ENCODE measurements around the gene KCNK1.
"Not testable (repeated sequence)": the region's sequence is repeated elsewhere in the genome, so short reads cannot be mapped to it uniquely, and the experiment has no call there.

Gene KCNK1

DNA sequence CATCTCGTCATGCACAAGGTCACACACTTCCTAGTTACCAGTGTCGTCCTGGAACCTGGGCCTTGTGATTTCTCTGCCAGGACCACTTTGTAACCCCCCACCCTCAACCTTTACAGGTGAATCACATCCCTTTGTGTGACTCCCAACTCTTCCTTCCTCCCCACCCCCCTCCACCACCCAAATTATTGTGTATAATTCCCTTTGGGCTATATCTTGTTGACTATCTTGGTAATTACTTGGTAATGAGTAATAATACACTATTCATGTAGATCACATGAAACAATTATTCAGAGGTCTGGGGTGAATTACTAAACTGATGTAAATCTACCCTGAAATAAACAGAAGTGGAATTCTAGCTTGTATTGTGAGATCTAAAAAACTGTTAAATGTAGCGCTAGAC is 1.7 kb downstream of the KCNK1 start:
- no peak for DNase-seq (ENCODE audit: low read depth)
- TF ChIP-seq, protein P1, sequence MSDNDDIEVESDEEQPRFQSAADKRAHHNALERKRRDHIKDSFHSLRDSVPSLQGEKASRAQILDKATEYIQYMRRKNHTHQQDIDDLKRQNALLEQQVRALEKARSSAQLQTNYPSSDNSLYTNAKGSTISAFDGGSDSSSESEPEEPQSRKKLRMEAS (IDR thresholded peaks at IDR 0.05; ENCODE audit: low read depth, low read length), result no peak
- no peak for TF ChIP-seq MYC (IDR thresholded peaks at IDR 0.05; ENCODE audit: low read depth, low read length)
- TF ChIP-seq, protein P2, sequence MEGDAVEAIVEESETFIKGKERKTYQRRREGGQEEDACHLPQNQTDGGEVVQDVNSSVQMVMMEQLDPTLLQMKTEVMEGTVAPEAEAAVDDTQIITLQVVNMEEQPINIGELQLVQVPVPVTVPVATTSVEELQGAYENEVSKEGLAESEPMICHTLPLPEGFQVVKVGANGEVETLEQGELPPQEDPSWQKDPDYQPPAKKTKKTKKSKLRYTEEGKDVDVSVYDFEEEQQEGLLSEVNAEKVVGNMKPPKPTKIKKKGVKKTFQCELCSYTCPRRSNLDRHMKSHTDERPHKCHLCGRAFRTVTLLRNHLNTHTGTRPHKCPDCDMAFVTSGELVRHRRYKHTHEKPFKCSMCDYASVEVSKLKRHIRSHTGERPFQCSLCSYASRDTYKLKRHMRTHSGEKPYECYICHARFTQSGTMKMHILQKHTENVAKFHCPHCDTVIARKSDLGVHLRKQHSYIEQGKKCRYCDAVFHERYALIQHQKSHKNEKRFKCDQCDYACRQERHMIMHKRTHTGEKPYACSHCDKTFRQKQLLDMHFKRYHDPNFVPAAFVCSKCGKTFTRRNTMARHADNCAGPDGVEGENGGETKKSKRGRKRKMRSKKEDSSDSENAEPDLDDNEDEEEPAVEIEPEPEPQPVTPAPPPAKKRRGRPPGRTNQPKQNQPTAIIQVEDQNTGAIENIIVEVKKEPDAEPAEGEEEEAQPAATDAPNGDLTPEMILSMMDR (IDR thresholded peaks at IDR 0.05; ENCODE audit: low read depth, low read length), result no peak
- no peak for TF ChIP-seq POLR2A (IDR thresholded peaks at IDR 0.05; ENCODE audit: extremely low read depth, insufficient read length)

DNA sequence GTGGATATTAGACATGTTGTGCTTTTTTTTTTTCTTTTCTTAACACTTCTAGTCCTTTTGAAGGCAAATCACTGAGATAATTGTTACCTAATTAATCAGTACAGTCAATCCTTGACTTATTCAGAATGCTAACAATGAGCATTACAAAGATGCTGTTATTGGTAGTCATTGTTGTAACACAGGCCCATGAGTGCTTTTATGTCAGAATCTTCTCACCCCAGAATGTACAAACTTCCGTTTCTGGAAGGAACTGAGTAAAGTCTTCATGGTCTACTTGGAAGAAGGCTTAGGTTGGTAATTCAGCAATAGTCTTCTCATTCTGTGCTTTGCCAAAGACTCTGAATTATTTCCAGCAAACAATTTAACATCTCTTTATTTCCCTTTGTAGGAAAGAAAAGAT is 3.1 kb downstream of the KCNK1 start:
- TF ChIP-seq POLR2A (IDR thresholded peaks at IDR 0.05; ENCODE audit: extremely low read depth, insufficient read length) (no peak), MYC (IDR thresholded peaks at IDR 0.05; ENCODE audit: low read depth, low read length) (no peak)
- TF ChIP-seq, protein P2 (IDR thresholded peaks at IDR 0.05; ENCODE audit: low read depth, low read length), result no peak
- TF ChIP-seq, protein P1 (IDR thresholded peaks at IDR 0.05; ENCODE audit: low read depth, low read length), result no peak
- no peak overlapping the region for H3K4me3 ChIP-seq (ENCODE audit: low read depth, low read length)
- no peak for DNase-seq (ENCODE audit: low read depth)

More for the DNA sequence above, 1.7 kb downstream of the KCNK1 start:
- H3K4me3 ChIP-seq (ENCODE audit: low read depth, low read length), result no peak overlapping the region

DNA sequence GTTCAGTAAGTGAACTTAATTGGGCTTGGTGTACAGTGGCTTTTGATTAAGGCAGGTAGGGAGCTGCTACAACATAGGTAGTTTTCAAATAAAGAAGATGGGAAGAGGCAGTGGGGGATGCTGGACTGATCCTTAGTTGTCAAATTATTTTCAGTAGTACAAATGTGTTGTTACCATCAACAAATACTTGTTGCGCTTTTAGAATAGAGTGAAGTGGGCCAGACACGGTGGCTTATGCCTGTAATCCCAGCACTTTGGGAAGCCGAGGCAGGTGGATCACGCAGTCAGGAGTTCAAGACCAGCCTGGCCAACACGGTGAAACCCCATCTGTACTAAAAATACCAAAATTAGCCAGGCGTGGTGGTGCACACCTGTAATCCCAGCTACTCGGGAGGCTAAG is 5.5 kb downstream of the KCNK1 start:
- H3K4me3 ChIP-seq (ENCODE audit: low read depth, low read length); DNase-seq (ENCODE audit: low read depth): not testable (repeated sequence)

DNA sequence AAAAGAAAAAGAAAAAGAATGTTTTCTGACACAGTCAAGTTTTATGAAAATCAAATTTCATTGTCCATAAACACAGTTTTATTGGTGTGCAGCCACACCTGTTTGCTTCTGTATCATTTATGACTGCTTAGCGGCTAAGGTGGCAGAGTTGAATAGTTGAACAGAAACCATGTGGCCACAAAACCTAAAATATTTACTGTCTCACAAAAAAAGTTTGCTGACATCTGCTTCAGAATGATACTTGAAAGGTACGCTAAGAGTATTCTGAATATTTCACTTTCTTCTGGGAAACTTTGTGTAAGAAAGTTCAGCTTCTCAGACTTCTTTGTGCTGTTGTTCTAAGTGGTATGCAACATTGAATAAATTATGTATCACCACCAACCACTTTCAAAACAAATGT is 6.2 kb downstream of the KCNK1 start:
- H3K4me3 ChIP-seq (ENCODE audit: low read depth, low read length), result no peak overlapping the region
- TF ChIP-seq POLR2A (IDR thresholded peaks at IDR 0.05; ENCODE audit: extremely low read depth, insufficient read length) (no peak), MYC (IDR thresholded peaks at IDR 0.05; ENCODE audit: low read depth, low read length) (no peak)
- TF ChIP-seq, protein P1 (IDR thresholded peaks at IDR 0.05; ENCODE audit: low read depth, low read length), result no peak
- TF ChIP-seq, protein P2 (IDR thresholded peaks at IDR 0.05; ENCODE audit: low read depth, low read length), result no peak
- DNase-seq (ENCODE audit: low read depth), result no peak

DNA sequence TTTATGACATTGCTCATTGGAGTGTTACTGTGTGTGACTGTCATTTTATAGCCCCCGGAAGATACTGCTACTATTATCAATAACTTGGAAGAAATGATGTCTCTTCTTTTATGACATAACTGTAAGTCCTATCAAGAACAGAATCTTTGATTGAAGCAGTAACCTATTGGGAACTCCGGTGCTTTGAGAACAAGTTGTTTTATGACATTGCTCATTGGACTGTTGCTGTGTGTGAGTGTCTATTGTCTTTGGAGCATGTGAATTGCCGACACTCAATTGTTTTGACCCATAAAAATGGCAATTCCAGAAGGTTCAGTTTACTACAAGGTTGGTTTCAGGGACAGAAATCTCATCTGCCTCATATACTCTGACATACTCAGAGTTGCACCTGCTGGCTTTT is 8.0 kb downstream of the KCNK1 start:
- H3K4me3 ChIP-seq (ENCODE audit: low read depth, low read length), result no peak overlapping the region
- DNase-seq (ENCODE audit: low read depth), result no peak
- TF ChIP-seq, protein P2 (IDR thresholded peaks at IDR 0.05; ENCODE audit: low read depth, low read length), result no peak
- TF ChIP-seq, protein P1 (IDR thresholded peaks at IDR 0.05; ENCODE audit: low read depth, low read length), result no peak
- TF ChIP-seq MYC (IDR thresholded peaks at IDR 0.05; ENCODE audit: low read depth, low read length), result no peak
- TF ChIP-seq POLR2A (IDR thresholded peaks at IDR 0.05; ENCODE audit: extremely low read depth, insufficient read length), result no peak

DNA sequence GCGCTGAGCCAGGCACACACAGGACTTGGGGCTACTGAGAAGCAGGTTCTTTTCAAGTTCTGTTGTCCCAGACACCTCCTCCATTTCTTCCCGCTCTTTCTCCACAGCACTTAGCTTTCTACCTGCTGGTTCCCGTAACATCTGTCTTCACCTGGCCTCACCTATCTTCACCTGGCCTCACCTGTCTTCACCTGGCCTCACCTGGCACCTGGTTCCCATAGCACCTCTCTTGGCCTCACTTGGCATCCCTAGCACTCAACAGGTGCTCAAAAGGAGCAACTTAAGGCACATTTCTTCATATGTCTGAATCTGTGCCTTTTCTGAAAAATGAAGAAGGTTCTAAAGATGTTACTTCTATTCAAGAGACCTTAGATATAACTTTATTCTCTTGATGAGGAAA is 10.4 kb downstream of the KCNK1 start:
- TF ChIP-seq, protein P2 (IDR thresholded peaks at IDR 0.05; ENCODE audit: low read depth, low read length), result no peak
- TF ChIP-seq POLR2A (IDR thresholded peaks at IDR 0.05; ENCODE audit: extremely low read depth, insufficient read length) (no peak), MYC (IDR thresholded peaks at IDR 0.05; ENCODE audit: low read depth, low read length) (no peak)
- TF ChIP-seq, protein P1 (IDR thresholded peaks at IDR 0.05; ENCODE audit: low read depth, low read length), result no peak
- DNase-seq (ENCODE audit: low read depth), result no peak
- H3K4me3 ChIP-seq (ENCODE audit: low read depth, low read length), result no peak overlapping the region
